Liver (tissue), 9 donors: Measurements from ENCODE around the gene CFAP299. TPM values are rescaled to one million over a fixed set of nuclear protein-coding genes. Genes with fewer than 3 reads are reported as not detected.

Experiments
- DNase-seq: peaks from one replicate; pipeline ENCODE4 v3.0.0-alpha.2; 2017; ENCODE audit warnings: low spot score
- H3K27ac ChIP-seq, 2 donors: one replicate each; pipeline ENCODE4 v1.7.0; 2013; ENCODE audit warnings: inconsistent platforms in 2 of 2, low read length in 2 of 2, control low read depth in 1 of 2, low read depth in 1 of 2, mild to moderate bottlenecking in 1 of 2
- H3K27me3 ChIP-seq, 4 donors: one replicate each; pipeline versions ENCODE4 v1.6.1 to v1.7.0; 2013; ENCODE audit warnings: low read length in 3 of 4, inconsistent platforms in 1 of 4, mild to moderate bottlenecking in 1 of 4, moderate library complexity in 1 of 4; ENCODE audit not compliant: control insufficient read depth in 4 of 4, insufficient read depth in 4 of 4
- H3K36me3 ChIP-seq, 4 donors: one replicate each; pipeline versions ENCODE4 v1.6.1 to v1.7.0; 2013; ENCODE audit warnings: low read length in 3 of 4, mild to moderate bottlenecking in 3 of 4, low read depth in 1 of 4, moderate library complexity in 1 of 4; ENCODE audit not compliant: control insufficient read depth in 4 of 4, insufficient read depth in 3 of 4
- H3K4me1 ChIP-seq, 4 donors: one replicate each; pipeline versions ENCODE4 v1.6.1 to v1.7.0; 2013; ENCODE audit warnings: low read length in 3 of 4, mild to moderate bottlenecking in 3 of 4, moderate library complexity in 1 of 4; ENCODE audit not compliant: control insufficient read depth in 4 of 4, insufficient read depth in 4 of 4
- H3K4me3 ChIP-seq, 3 donors: one replicate each; pipeline versions ENCODE4 v1.6.1 to v1.7.0; 2013; ENCODE audit warnings: low read length in 3 of 3, control low read depth in 1 of 3, low read depth in 1 of 3, mild to moderate bottlenecking in 1 of 3
- H3K9ac ChIP-seq, 2 donors: one replicate each; pipeline ENCODE4 v1.7.0; 2013; ENCODE audit warnings: low read length in 2 of 2, mild to moderate bottlenecking in 2 of 2, moderate library complexity in 2 of 2, control low read depth in 1 of 2, low read depth in 1 of 2
- H3K9me3 ChIP-seq, 4 donors: one replicate each; pipeline versions ENCODE4 v1.6.1 to v1.7.0; 2013; ENCODE audit warnings: low read length in 3 of 4; ENCODE audit not compliant: control insufficient read depth in 4 of 4
- ATF3 ChIP-seq: IDR thresholded peaks from 2 replicates; pipeline ENCODE4 v1.6.1; 2016; ENCODE audit warnings: antibody characterized with exemption
- EGR1 ChIP-seq, 2 donors: IDR thresholded peaks; 2 replicates each; pipeline ENCODE4 v1.6.1; 2016 to 2018; ENCODE audit warnings: antibody characterized with exemption in 2 of 2, low read depth in 2 of 2
- GABPA ChIP-seq, 2 donors: IDR thresholded peaks in 1 of 2; conservative IDR thresholded peaks in 1 of 2; 2 replicates each; pipeline ENCODE4 v1.6.1; 2016; ENCODE audit warnings: antibody characterized with exemption in 2 of 2, mild to moderate bottlenecking in 1 of 2, moderate library complexity in 1 of 2
- HNF4A ChIP-seq, 2 donors: conservative IDR thresholded peaks; 2 replicates each; pipeline ENCODE4 v1.6.1; 2016; ENCODE audit warnings: antibody characterized with exemption in 2 of 2, mild to moderate bottlenecking in 2 of 2
- HNF4G ChIP-seq: IDR thresholded peaks from 2 replicates; pipeline ENCODE4 v1.6.1; 2016; ENCODE audit warnings: antibody characterized with exemption
- JUND ChIP-seq, 2 donors: IDR thresholded peaks; 2 replicates each; pipeline ENCODE4 v1.6.1; 2016; ENCODE audit warnings: antibody characterized with exemption in 2 of 2
- NR2F2 ChIP-seq: IDR thresholded peaks from 2 replicates; pipeline ENCODE4 v1.6.1; 2016; ENCODE audit warnings: antibody characterized with exemption
- RAD21 ChIP-seq, 2 donors: IDR thresholded peaks; 2 replicates each; pipeline ENCODE4 v1.6.1; 2016; ENCODE audit warnings: antibody characterized with exemption in 2 of 2, mild to moderate bottlenecking in 2 of 2
- REST ChIP-seq: IDR thresholded peaks from 2 replicates; pipeline ENCODE4 v1.6.1; 2016; ENCODE audit warnings: antibody characterized with exemption, mild to moderate bottlenecking
- RXRA ChIP-seq, 2 donors: IDR thresholded peaks; 2 replicates each; pipeline ENCODE4 v1.6.1; 2017 to 2018; ENCODE audit warnings: antibody characterized with exemption in 2 of 2, mild to moderate bottlenecking in 1 of 2
- SP1 ChIP-seq: IDR thresholded peaks from 2 replicates; pipeline ENCODE4 v1.6.1; 2018; ENCODE audit warnings: antibody characterized with exemption, mild to moderate bottlenecking
- TAF1 ChIP-seq: conservative IDR thresholded peaks from 2 replicates; pipeline ENCODE4 v1.6.1; 2016; ENCODE audit warnings: antibody characterized with exemption, mild to moderate bottlenecking
- YY1 ChIP-seq: IDR thresholded peaks from 2 replicates; pipeline ENCODE4 v1.6.1; 2016; ENCODE audit warnings: antibody characterized with exemption, mild to moderate bottlenecking
- ZBTB33 ChIP-seq: IDR thresholded peaks from 2 replicates; pipeline ENCODE4 v1.6.1; 2016; ENCODE audit warnings: antibody characterized with exemption
- WGBS: extraction: QIAGEN DNeasy Blood & Tissue Kit; methylation state at CpG from one replicate; pipeline ENCODE4 v1.1.7; 2013; 5-methylcytosine and 5-hydroxymethylcytosine counted together
- polyA plus RNA-seq, 2 donors: library from polyadenylated mRNA; stranded (reverse) in 1 of 2; unstranded in 1 of 2; fragments of 200-250 nt in 1 of 2; fragments of >200 nt in 1 of 2; fragmentation: Nextera tagmentation in 1 of 2; extraction: Ambion mirVana in 1 of 2; gene quantifications; one replicate each; pipeline versions ENCODE4 v1.2.1 to v1.2.3, GENCODE V29; 2013 to 2015
- total RNA-seq, 2 donors: library from RNA; depleted of rRNA; stranded (reverse); fragments of >200 nt; gene quantifications; one replicate each; pipeline ENCODE4 v1.2.3, GENCODE V29; 2014
- TF ChIP-seq, protein P1 (sequence below): IDR thresholded peaks from 2 replicates; pipeline ENCODE4 v1.6.1; 2016; ENCODE audit warnings: antibody characterized with exemption
- TF ChIP-seq, protein P2 (sequence below): fragments of 150-350 bp; IDR thresholded peaks from 2 replicates; pipeline ENCODE4 v1.5.1; 2017; ENCODE audit warnings: improper control_type of control experiment, low read depth, low read length; ENCODE audit not compliant: missing input control
- donor health status: healthy.
- donor health status: healthy.
- donor health status: healthy.
- donor health status: healthy.
- donor health status: healthy.

Gene CFAP299
- total and polyA plus RNA-seq, 4 donors = not detected

DNA sequence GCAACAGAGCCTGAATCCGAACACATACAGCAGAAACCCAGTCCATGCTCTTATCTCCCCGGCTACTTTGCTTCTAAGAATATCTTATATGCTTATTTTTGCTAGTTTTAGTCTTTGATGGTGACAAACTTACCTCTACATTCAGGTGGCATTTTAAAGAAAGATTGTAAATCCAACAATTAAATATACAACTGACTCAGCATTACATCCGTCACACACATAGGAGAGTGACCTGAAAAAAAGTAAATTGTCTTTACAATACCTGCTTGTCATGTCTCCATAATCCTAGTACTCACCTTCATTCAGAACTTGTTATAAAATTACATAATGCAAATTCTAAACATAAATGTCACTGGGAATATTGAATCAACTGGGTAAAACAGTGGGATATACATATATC, 664.4 kb downstream of the CFAP299 start:
- Histone ChIP-seq H3K9ac (no peak overlapping the region), H3K27ac (no peak overlapping the region), H3K4me1 (no peaks in the 10 kb centered on the region), H3K36me3 (no peaks in the 10 kb centered on the region), H3K4me3 (no peak overlapping the region), H3K9me3 (no peaks in the 10 kb centered on the region), H3K27me3 (no peaks in the 10 kb centered on the region)
- TF ChIP-seq EGR1 (IDR thresholded peaks at IDR 0.05; ENCODE audit: low read depth in 2 of 2) (no peak), HNF4G (no peak), ZBTB33 (no peak), GABPA (IDR thresholded peaks at IDR 0.05 in 1 of 2, conservative IDR thresholded peaks at IDR 0.05 in 1 of 2) (no peak), TAF1 (no peak), RAD21 (IDR thresholded peaks at IDR 0.05) (no peak), REST (no peak), ATF3 (no peak), SP1 (no peak), HNF4A (conservative IDR thresholded peaks at IDR 0.05) (no peak), NR2F2 (no peak), YY1 (no peak), RXRA (IDR thresholded peaks at IDR 0.05) (no peak), JUND (IDR thresholded peaks at IDR 0.05) (no peak)
- TF ChIP-seq, protein P1, sequence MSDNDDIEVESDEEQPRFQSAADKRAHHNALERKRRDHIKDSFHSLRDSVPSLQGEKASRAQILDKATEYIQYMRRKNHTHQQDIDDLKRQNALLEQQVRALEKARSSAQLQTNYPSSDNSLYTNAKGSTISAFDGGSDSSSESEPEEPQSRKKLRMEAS = no peak
- TF ChIP-seq, protein P2, sequence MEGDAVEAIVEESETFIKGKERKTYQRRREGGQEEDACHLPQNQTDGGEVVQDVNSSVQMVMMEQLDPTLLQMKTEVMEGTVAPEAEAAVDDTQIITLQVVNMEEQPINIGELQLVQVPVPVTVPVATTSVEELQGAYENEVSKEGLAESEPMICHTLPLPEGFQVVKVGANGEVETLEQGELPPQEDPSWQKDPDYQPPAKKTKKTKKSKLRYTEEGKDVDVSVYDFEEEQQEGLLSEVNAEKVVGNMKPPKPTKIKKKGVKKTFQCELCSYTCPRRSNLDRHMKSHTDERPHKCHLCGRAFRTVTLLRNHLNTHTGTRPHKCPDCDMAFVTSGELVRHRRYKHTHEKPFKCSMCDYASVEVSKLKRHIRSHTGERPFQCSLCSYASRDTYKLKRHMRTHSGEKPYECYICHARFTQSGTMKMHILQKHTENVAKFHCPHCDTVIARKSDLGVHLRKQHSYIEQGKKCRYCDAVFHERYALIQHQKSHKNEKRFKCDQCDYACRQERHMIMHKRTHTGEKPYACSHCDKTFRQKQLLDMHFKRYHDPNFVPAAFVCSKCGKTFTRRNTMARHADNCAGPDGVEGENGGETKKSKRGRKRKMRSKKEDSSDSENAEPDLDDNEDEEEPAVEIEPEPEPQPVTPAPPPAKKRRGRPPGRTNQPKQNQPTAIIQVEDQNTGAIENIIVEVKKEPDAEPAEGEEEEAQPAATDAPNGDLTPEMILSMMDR = no peak
- WGBS = 86% methylated on average over 3 of the region's 3 CpGs
- DNase-seq = no peak

DNA sequence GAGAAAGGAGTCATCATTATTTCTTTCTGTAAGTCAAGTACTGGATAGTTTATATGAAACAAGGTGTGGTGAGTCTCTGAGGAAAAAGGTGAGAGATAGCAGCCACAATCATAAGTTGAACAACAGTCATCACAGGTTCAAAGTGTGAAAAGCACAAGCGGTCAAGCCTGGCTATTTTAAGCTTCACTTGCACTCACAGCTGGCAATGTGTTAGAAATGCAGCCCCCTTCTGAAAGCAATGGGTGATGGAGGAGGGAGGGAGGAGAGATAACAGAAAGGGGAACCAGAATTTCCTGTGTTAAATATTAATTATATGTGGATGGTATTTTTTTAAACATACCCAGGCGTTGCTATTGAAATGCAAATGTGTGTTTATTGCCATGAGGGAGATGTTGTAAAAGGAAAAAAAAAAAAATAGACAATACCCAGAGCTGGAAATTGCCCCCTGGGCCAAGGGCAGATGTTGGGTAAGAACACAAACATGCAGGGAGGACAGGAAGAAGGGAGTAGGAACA, 668.1 kb downstream of the CFAP299 start:
- no peak for DNase-seq
- H3K4me3 ChIP-seq = no peak overlapping the region
- H3K4me1 ChIP-seq = no peaks in the 10 kb centered on the region
- H3K9ac ChIP-seq = no peak overlapping the region
- no peaks in the 10 kb centered on the region for H3K27me3 ChIP-seq
- H3K9me3 ChIP-seq = no peaks in the 10 kb centered on the region
- no peak for TF ChIP-seq HNF4G
- no peaks in the 10 kb centered on the region for H3K36me3 ChIP-seq
- WGBS = 13% methylated on average over 2 of the region's 2 CpGs
- no peak overlapping the region for H3K27ac ChIP-seq
